Sigmoid colon (tissue), 7 donors: ENCODE results near the gene TMCC3. TPM values are rescaled to one million over a fixed set of nuclear protein-coding genes. Genes with fewer than 3 reads are reported as not detected.

Experiments used
- DNase-seq: peaks from one replicate; pipeline ENCODE4 v3.0.0-alpha.2; 2019
- H3K27ac ChIP-seq, 4 donors: fragments of 200-600 bp; sonication (generic); one replicate each; pipeline ENCODE4 v1.5.1; 2016 to 2019; ENCODE audit warnings: mild to moderate bottlenecking in 1 of 4
- H3K27me3 ChIP-seq, 3 donors: fragments of 200-600 bp; sonication (generic); one replicate each; pipeline ENCODE4 v1.5.1; 2019; ENCODE audit warnings: mild to moderate bottlenecking in 1 of 3
- H3K36me3 ChIP-seq, 4 donors: fragments of 200-600 bp; sonication (generic); one replicate each; pipeline ENCODE4 v1.5.1; 2016 to 2019
- H3K4me1 ChIP-seq, 4 donors: fragments of 200-600 bp; sonication (generic); one replicate each; pipeline ENCODE4 v1.5.1; 2017 to 2019
- H3K4me3 ChIP-seq, 4 donors: fragments of 200-600 bp; sonication (generic); one replicate each; pipeline ENCODE4 v1.5.1; 2017 to 2019; ENCODE audit warnings: mild to moderate bottlenecking in 2 of 4, moderate library complexity in 1 of 4
- H3K9me3 ChIP-seq, 4 donors: fragments of 200-600 bp in 3 of 4; sonication (generic) in 3 of 4; one replicate each; pipeline versions ENCODE4 v1.5.1 to v1.6.1; 2013 to 2019
- CTCF ChIP-seq, 4 experiments: fragments of 450-650 bp in 3 of 4; fragments of 200-600 bp in 1 of 4; IDR thresholded peaks; one replicate each; pipeline ENCODE4 v1.5.1; 2016 to 2019; ENCODE audit warnings: antibody characterized with exemption in 4 of 4, mild to moderate bottlenecking in 3 of 4, moderate library complexity in 2 of 4
- EP300 ChIP-seq, 4 donors: sonication (generic); formaldehyde crosslinking; IDR thresholded peaks; one replicate each; pipeline ENCODE4 v1.6.1; 2017; ENCODE audit warnings: antibody characterized with exemption in 4 of 4
- POLR2A ChIP-seq, 2 donors: fragments of 450-650 bp; IDR thresholded peaks; one replicate each; pipeline ENCODE4 v1.6.1; 2016; ENCODE audit warnings: antibody characterized with exemption in 2 of 2, mild to moderate bottlenecking in 2 of 2, moderate library complexity in 2 of 2
- POLR2AphosphoS5 ChIP-seq, 4 donors: sonication (generic); formaldehyde crosslinking; IDR thresholded peaks; one replicate each; pipeline ENCODE4 v1.6.1; 2017; ENCODE audit warnings: antibody characterized with exemption in 4 of 4
- WGBS, 2 donors: extraction: QIAGEN DNeasy Blood & Tissue Kit; methylation state at CpG; one replicate each; pipeline ENCODE4 v1.1.7; 2013; 5-methylcytosine and 5-hydroxymethylcytosine counted together
- intact Hi-C: fragments of 100-400 bp; cut with DNase I; formaldehyde crosslinking; loops from one replicate; pipeline ENCODE4 v1.15.1; 2023
- polyA plus RNA-seq, 3 donors: library from polyadenylated mRNA; stranded (reverse); fragments of 200-250 nt; gene quantifications; one replicate each; pipeline ENCODE4 v1.2.3, GENCODE V29; 2013
- total RNA-seq, 4 donors: library from RNA; depleted of rRNA; stranded (reverse); fragments of >200 nt; gene quantifications; one replicate each; pipeline ENCODE4 v1.1.0, GENCODE V29; 2016
- donor health status: healthy with polysubstance abuse.
- donor health status: Bipolar disorder and iron deficiency.
- donor health status: healthy.

The TMCC3 gene
- total and polyA plus RNA-seq, 7 donors, result 4.9 to 44.9 (median 8.3) TPM

GRCh38 chr12:94641283-94641682 is 9.1 kb downstream of the TMCC3 start:
- intact Hi-C loops, result loop anchor here (10.0 kb wide), 2 partner anchors 124 to 364 kb away; partner anchors contain the start of gene NDUFA12
- TF ChIP-seq EP300 (IDR thresholded peaks at IDR 0.05) (no peak), POLR2AphosphoS5 (IDR thresholded peaks at IDR 0.05) (no peak), POLR2A (IDR thresholded peaks at IDR 0.05) (no peak), CTCF (IDR thresholded peaks at IDR 0.05) (no peak)
- no peaks in the 10 kb centered on the region for H3K4me1 ChIP-seq
- H3K4me3 ChIP-seq, result no peak overlapping the region
- H3K36me3 ChIP-seq, result no peaks in the 10 kb centered on the region
- no peak overlapping the region for H3K27ac ChIP-seq
- no peaks in the 10 kb centered on the region for H3K9me3 ChIP-seq
- no peak for DNase-seq
- H3K27me3 ChIP-seq, result no peaks in the 10 kb centered on the region
- WGBS, 2 donors, result 93 to 95% methylated on average over 7 of the region's 7 CpGs

GRCh38 chr12:94640134-94640928 is 10.0 kb downstream of the TMCC3 start:
- 78 to 89% methylated on average over 10 of the region's 10 CpGs for WGBS, 2 donors
- intact Hi-C loops, result loop anchor here (10.0 kb wide), 2 partner anchors 124 to 364 kb away; partner anchors contain the start of gene NDUFA12
- DNase-seq, result no peak

DNA sequence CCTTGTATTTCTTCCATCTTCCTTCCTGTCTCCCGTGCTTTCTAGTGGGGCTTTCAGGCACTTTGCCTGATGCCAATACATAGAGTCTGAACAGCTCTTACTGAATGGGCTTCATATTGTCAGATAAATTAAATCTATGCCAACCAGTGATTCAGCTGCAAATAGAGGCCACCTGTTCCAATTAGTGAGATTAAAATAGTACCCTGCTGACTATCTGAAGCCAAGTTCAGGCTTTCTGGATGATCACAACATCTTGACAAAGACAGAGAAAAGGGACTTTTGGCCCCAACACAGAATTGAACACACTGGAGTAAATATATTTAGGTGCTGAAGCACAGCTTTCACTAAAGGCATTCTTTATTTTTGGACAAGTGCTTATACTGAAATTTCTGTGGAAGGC is 11.8 kb downstream of the TMCC3 start:
- Histone ChIP-seq H3K27ac (no peak overlapping the region), H3K9me3 (no peaks in the 10 kb centered on the region), H3K27me3 (no peaks in the 10 kb centered on the region), H3K4me1 (no peaks in the 10 kb centered on the region), H3K36me3 (no peaks in the 10 kb centered on the region), H3K4me3 (no peak overlapping the region)
- TF ChIP-seq POLR2AphosphoS5 (IDR thresholded peaks at IDR 0.05), result no peak
- TF ChIP-seq EP300 (IDR thresholded peaks at IDR 0.05), result no peak
- TF ChIP-seq CTCF (IDR thresholded peaks at IDR 0.05), result no peak
- TF ChIP-seq POLR2A (IDR thresholded peaks at IDR 0.05), result no peak
- WGBS, 2 donors, result 90 to 93% methylated on average over 1 of the region's 1 CpG
- intact Hi-C loops, result no loop called here
- DNase-seq, result no peak

More at GRCh38 chr12:94640134-94640928, 10.0 kb downstream of the TMCC3 start:
- H3K36me3 ChIP-seq, result no peaks in the 10 kb centered on the region
- no peaks in the 10 kb centered on the region for H3K4me1 ChIP-seq
- H3K9me3 ChIP-seq, result no peaks in the 10 kb centered on the region
- no peaks in the 10 kb centered on the region for H3K27me3 ChIP-seq
- H3K4me3 ChIP-seq, result no peak overlapping the region
- H3K27ac ChIP-seq, result no peak overlapping the region
- TF ChIP-seq POLR2AphosphoS5 (IDR thresholded peaks at IDR 0.05) (peak in 1 of 4 donors; percentile 38), EP300 (IDR thresholded peaks at IDR 0.05) (no peak)

DNA sequence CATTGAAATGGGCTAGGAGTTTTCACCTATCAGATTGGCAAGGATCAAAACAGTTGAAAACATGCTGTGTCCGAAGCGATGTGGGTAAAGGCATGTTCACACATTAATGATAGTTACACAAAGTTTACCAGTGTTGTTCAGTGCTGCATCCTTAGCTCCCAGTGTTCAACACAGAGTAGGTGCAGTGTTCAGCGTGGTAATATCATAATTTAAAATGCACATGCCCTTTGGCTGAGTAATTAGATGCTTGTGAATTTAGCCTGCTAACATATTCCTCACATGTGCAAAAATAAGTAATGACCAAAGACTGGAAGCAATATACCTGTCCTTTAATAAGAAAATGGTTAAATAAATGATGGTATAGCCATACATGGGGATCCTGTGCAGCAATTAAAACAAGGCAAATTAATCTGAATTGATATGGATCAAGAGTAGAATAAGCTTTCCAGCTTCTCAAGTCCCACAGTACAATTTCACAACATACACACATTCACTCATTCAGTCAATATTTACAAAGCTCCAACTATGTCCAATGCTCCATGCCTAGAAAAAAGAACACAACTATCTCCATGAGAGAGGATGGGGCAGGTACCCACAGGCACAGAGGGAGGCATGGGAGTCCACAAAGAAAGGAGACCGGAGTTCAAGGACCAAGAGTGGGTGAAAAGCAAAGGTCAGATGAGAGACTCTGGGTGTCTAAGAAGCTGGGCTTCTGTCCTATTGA is 12.8 kb downstream of the TMCC3 start:
- intact Hi-C loops, result no loop called here
- Histone ChIP-seq H3K9me3 (no peaks in the 10 kb centered on the region), H3K36me3 (no peaks in the 10 kb centered on the region), H3K4me1 (no peaks in the 10 kb centered on the region), H3K27ac (no peak overlapping the region), H3K27me3 (no peaks in the 10 kb centered on the region), H3K4me3 (no peak overlapping the region)
- WGBS, 2 donors, result 94 to 98% methylated on average over 4 of the region's 4 CpGs
- TF ChIP-seq EP300 (IDR thresholded peaks at IDR 0.05) (no peak), POLR2AphosphoS5 (IDR thresholded peaks at IDR 0.05) (no peak), POLR2A (IDR thresholded peaks at IDR 0.05) (no peak), CTCF (IDR thresholded peaks at IDR 0.05) (no peak)
- no peak for DNase-seq

GRCh38 chr12:94636462-94637085 is 13.8 kb downstream of the TMCC3 start:
- no peaks in the 10 kb centered on the region for H3K27me3 ChIP-seq
- H3K4me1 ChIP-seq, result no peaks in the 10 kb centered on the region
- 66 to 85% methylated on average over 3 of the region's 3 CpGs for WGBS, 2 donors
- no peak overlapping the region for H3K4me3 ChIP-seq
- intact Hi-C loops, result no loop called here
- H3K9me3 ChIP-seq, result no peaks in the 10 kb centered on the region
- no peaks in the 10 kb centered on the region for H3K36me3 ChIP-seq
- H3K27ac ChIP-seq, result no peak overlapping the region
- no peak for TF ChIP-seq POLR2A (IDR thresholded peaks at IDR 0.05)
- no peak for DNase-seq
